NCI-H774 (cell line): ENCODE measurements around the gene TXNDC16.
"Not testable (repeated sequence)": the region's sequence is repeated elsewhere in the genome, so short reads cannot be mapped to it uniquely, and the experiment has no call there.

Experiments
- DNase-seq: peaks from one replicate; lab custom pipeline; 2025; lab: John Stamatoyannopoulos, UW

Gene TXNDC16

DNA sequence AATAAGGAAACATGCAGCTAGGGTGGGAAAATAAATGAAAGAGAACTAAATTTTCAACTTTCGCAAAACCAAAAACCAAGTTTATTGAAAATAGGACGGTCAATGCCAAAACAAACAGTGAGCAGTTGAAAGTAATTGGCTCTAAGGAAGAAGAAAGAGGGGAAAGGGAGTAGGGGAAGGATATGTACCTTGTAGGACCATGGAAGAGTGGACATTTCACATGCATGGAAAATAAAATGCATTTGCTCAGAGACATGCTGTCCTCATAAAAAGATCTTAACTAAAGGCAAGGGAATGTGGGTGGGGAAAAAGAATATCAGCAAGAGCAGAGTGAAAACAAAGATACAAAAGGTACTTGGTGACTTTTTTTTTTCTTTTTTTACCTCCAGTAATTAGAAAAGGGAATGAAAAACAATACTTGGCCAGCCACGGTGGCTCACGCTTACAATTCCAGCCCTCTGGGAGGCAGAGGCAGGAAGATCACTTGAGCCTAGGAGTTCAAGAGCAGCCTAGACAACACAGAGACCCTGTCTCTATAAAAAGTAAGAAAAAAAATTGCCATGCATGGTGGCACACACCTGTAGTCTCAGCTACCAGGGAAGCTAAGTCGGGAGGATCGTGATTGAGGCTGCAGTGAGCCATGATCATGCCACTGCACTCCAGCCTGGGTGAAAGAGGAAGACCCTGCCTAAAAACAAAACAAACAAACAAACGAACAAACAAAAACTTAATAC is 6.6 kb downstream of the TXNDC16 start:
- DNase-seq: no peak

DNA sequence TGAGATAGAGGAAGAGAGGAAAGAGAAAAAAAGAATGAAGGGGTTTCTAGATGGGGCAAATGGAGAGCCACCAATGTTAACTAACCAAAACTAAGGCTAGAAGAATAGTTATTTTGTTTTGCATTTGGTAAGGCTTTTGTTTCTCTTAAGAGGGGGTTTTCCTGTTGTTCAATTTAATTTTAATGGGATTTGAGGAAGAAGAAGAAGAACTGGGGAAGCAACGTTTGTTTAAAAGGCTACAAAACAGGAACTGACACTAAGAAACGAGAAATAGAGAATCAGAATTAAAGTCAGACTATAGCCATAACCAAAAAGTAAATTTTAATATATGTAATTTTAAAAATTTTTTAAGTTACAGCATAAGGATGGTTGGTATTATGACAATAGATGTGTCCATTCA is 13.7 kb downstream of the TXNDC16 start:
- DNase-seq: no peak

DNA sequence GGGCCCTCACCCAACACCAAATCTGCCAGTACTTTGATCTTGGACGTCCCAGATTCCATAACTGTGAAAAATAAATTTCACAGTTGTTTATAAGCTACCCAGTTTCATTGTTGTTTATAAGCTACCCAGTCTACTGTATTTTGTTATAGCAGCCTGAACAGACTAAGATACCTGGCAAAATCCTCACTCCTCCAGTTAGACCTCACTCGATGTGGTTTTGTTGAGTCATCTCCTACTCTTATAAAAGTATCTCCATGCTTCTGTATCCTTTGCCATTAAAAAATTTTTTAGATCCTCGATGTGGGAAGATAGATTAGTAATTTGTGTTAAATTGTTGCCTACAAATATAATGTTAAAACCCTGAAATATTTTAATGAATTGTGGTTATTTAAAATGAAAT is 16.0 kb downstream of the TXNDC16 start:
- no peak for DNase-seq

DNA sequence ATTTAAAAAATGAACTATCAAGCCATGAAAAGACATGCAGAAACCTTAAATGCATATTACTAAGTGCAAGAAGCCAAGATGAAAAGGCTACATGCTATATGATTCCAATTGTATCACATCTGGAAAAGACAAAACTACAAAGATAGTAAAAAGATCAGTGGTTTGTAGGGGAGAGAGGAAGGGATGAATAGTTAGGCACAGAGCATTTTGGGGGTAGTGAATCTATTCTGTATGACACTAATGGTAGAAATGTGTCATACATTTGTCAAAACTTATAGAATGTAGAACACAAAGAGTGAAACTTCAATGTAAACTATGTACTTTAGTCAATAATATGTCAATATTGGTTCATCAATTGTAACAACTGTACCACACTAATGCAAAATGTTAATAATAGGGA is 20.8 kb downstream of the TXNDC16 start:
- no peak for DNase-seq

DNA sequence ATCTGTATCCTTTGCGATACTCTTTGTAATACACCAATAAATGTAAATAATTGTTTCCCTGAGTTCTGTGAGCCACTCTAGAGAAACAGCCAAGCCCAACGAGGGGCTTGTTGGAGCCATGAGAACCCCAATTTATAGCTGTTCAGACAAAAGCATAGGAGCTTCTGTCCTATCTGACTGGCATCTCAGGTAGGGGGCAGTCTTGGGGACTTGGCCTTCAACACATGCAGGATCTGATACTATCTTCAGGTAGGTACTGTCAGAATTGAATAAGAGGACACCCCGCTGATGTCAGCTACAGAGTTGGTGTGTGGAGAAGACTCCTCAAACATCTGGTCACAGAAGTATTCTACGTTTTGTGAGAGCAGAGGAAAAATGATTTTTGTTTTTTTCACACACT is 25.3 kb downstream of the TXNDC16 start:
- no peak for DNase-seq

DNA sequence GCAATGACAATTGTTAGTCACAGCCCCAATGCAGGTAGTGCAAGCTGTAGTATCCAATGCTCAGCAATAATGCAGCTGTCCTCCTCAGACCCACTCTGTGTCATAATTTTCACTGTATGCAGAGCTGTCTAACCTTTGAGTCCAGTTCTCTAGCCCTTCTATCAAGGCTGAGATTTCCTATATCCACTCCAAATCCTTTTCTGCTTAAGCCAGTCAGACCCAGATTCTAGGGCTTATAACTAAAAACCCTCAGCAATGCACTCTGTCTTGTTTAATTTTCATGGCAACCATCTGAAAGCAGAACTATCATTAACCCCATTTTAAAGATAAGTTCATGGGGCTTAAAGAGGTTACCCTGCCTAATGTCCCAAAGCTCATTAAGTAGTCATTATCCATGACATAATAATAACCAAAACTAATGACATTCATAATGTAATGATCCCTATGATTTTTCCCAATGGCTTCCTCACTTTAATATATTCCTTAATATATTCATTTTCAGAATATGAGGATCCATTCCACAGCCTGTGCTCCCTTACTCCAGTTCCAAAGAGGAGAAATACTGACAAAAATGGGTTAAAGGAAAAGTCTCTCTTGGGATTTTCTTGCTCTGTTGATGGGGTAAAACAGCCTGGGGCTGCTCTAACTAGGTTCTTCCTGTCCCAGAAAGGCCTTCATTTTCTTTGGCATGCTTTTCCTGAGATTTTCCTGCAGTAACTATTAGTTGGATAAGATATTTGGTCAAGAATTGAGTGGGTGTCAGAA is 29.5 kb downstream of the TXNDC16 start:
- DNase-seq: no peak

DNA sequence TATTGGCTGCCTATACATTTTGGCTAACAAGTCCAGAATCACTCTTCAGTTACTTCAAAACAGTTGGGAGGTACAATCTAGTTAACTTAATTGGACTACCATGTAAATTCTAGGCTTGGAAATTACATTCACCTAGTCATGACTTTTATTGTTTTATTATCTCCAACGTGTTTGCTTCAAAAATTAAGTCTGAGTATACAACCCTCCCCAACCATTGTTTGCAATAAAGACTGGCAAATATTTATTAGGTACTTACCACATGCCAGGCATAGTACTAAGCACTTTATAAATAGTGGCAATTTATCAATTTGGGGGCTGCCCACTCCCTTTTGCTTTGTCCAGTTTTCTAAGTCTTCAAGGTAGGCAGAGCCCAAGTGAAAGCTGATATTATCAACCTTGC is 30.3 kb downstream of the TXNDC16 start:
- DNase-seq: no peak

DNA sequence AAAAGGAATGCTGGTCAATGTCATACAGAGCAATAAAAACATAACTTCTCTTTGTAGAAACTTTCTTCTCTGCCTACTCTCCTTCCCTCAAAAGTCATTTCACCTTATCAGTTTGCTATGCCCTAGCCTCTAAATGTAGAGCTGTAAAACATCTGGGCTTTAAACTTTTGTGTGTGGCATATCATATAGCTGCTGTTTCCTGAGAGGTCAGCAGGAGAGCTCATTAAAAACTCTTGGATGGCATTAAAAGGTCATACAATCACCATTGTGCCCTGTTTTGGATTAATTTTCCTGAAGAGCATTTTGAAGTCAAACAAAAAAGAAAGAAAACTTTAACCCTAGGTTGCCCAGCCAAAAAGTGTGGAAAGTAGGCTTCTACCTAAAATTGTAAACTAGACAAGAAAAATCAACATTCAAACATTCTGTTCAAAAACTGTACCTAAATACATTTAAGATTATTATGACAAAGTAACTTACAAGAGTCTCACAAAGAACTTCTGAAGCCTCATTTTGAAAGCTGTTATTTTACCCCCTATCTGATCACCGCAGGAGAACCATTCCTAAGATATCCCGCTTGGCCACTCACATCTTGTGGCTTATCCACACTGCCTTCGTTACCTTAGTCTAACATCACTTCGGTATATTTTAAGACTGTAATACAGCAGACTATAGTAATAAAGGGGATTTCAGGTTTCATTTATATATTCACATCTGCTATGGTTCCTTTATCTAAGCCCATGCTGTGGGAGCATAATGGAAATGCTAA is 38.1 kb downstream of the TXNDC16 start:
- DNase-seq: no peak

DNA sequence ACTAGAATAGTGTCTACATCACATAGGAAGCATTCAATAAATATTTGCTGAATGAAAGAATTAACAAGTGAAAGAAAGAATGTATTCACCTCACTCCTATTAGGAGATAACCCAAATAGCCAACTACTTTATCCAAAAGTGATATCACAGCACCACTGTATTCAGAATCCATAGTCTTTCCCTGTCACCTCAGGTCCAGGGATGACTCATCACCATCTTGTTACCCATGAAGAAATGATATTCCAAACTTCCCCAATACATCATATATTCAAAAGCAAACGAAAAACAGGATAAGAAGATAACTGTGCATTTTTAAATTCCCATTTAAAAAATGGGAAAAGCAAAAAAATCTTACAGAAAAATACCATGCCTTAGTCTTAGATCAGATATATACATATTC is 39.1 kb downstream of the TXNDC16 start:
- no peak for DNase-seq

DNA sequence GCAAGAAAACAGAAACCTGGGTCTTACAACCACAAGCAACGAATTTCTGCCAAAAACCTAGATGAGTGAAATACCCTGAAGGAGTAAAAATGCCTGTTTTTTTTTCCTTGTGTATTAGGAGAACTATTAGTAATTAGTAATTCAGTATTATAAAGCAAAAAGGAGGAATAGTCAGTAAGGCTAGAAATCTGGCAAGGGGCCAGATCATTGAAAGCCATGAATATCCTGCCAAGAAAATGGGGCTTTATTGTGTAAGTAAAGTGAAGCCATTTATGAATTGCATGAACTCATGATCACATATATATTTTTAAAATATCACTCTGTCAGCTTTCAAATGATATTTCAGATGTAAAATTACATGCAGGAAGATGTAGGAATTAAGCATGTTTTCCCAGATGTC is 57.9 kb downstream of the TXNDC16 start:
- no peak for DNase-seq

DNA sequence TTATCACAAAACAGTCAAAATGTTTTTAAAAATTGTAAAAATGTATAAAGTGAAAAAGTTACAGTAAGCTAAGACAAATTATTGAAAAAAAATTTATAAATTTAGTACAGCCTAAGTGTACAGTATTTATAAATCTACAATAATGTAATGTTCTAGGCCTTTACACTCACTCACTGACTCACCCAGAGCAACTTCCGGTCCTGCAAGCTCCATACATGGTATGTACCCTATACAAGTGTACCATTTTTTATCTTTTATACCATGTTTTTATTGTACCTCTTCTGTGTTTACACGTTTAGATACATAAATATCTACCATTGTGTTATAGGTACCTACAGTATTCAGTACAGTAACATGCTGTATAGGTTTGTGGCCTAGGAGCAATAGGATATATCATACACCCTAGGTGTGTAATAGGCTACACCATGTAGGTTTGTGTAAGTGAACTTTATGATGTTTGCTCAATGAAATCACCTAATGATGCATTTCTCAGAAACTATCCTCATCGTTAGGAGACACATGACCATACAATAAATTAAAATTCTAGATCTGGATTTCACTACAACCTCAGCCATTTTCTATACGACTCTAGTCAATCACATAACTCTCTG is 66.8 kb downstream of the TXNDC16 start:
- DNase-seq: no peak

DNA sequence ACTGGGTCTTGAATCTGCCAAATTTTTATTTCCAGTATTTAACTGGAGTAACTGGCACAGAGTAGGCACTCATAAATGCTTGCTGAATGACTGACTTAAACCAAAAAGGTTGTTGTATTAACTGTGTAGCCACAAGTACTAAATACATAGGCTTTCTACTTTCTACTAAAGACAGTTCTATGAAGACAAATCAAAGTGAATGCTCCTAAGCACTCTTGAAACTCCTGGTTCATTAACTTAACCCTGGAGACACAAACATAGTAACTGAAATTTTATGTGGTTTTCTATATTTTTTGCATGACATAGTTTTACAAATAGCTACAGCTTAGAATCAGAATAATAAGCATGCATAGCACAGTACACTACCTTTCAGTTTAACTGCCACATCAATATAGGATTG is 70.4 kb downstream of the TXNDC16 start:
- DNase-seq: no peak

DNA sequence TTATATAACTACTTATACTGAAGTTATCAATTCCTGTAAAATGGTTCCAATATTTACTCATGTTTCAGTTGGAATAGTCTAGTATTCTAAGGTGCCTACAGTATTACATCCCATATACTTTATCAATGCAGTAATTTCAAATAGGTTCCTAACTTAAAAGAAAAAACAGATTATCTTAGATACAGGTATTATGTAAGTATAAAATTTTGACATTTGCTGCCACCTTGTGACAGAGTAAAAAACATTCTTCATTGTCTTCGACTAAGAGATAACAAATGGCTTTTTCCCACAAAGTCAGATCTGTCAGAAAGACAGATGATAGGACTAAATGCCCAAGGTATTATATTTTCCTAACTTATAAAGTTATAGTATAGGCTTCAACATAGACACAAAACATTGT is 78.7 kb downstream of the TXNDC16 start:
- no peak for DNase-seq

DNA sequence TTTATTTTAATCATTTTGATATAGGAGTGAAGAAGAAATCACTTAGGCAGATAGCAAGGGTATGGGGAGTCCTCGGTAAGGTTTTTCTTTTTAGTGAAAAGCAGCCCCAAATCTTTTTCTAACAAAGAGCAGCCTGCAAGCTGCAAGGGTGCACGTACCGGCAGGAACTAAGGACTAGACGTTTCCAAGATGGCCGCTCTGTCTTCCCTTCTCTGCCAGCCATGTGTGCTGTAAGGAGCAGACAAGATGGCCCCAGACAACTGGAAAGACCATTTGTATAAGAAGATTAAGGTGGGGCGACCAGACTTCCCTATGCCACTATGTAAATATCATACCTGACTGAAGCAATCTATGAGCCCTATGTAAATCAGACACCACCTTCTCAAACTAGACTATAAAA is 79.6 kb downstream of the TXNDC16 start:
- no peak for DNase-seq

DNA sequence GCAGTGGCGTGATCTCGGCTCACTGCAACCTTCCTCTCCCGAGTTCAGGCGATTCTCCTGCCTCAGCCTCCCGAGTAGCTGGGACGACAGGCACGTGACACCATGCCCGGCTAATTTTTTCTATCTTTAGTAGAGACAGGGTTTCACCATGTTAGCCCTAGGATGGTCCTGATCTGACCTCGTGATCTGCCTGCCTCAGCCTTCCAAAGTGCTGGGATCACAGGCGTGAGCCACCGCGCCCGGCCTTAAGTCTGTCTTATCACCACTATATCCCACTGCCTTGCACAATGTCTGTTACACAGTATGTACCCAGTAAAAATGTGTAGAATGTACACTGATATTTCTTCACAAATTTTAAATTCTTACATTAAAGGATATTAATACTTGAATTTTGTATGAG is 80.1 kb downstream of the TXNDC16 start:
- DNase-seq: not testable (repeated sequence)

DNA sequence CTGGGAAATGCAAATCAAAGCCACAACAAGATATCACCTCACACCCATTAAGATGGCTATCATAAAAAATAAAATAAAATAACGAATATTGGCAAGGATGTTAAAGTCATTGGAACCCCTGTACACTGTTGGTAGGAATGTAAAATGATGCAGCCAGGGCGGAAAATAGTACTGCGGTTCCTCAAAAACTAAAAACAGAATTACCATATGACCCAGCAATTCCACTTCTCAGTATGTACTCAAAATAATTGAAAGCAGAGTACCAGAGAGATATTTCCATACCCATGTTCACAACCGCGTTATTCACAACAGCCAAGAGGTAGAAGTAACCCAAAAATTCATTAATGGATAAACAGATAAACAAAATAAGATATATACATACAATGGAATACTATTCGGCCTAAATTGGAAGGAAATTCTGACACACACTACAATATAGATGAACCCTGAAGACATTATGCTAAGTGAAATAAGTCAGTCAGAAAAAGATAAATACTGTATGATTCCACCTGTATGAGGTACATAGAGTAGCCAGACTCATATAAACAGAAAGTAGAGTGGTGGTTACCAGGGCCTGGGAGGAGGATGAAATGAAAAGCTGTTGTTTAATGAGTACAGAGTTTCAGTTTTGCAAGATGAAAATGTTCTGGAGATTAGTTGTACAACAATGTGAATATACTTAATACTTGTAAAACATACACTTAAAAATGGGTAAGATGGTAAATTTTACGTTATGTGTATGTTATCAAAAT is 84.6 kb downstream of the TXNDC16 start:
- DNase-seq: no peak

DNA sequence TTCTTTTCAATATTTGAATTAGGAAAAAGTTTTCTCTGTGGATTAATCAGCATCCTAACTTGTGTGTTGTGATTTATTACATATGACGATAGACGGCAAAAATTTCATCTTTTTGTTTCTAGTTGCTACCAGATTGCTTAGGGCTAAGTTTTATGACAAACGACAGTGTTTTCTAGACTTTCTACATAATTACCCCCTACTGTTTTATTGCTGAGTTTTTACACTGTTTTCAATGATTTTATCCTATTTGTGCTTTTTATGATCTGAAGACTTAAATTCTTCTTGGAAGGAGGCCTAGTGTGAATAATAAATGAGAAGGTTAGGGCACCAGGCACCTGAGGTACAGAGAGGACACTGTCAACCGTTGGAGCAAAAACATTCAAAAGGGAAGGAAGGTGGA is 88.1 kb downstream of the TXNDC16 start:
- DNase-seq: no peak

DNA sequence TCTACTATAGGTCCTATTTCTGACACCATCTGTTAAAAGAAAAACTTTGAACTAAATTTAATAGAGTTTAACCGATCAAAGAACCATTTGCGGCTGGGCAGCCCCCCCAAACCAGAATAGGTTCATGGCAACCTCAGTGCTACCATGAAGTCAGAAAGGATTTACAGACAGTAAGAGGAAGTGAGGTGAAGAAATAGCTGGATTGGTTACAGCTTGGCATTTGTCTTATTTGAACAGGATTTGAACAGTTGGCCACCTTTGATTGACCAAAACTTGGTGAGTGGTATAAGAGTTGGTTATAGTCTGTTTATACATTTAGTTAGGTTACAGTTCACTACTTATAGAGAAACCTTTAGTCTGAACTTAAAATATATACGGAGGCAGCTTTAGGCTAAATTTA is 88.9 kb downstream of the TXNDC16 start:
- DNase-seq: no peak

DNA sequence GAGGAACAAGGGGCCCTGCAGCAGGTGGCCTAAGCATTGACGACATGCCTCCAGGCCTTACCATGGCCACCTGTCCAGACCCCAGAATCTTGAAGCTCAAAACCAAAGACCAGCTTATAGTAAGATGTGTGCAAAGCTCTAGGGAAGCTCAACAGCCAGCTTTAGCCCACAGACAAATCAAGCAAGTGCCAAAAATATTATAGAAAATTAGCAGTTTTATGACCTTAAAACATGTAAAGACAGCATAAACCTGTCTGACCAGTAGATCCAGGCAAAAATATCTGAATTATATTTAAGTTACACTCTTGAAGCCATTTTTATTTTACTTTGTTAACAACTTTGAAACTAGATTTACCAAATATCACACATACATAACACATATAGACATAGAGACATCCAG is 90.6 kb downstream of the TXNDC16 start:
- DNase-seq: no peak

DNA sequence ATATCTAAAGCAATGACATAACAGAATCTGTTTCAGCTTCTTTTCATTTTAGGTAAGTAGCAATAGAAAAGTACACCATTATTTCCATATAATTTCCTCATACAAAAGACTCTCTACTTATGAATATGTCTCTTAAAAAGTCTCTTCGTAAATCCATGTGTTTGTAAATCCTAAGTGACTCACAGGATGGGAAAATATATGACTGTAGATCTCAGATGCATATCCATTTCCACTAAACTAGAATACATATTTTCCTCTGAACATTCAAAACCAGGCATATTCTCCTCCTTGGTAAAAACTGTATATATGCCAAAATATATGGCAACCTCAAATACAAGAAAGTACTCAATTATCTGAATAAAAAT is 93.6 kb downstream of the TXNDC16 start:
- no peak for DNase-seq

DNA sequence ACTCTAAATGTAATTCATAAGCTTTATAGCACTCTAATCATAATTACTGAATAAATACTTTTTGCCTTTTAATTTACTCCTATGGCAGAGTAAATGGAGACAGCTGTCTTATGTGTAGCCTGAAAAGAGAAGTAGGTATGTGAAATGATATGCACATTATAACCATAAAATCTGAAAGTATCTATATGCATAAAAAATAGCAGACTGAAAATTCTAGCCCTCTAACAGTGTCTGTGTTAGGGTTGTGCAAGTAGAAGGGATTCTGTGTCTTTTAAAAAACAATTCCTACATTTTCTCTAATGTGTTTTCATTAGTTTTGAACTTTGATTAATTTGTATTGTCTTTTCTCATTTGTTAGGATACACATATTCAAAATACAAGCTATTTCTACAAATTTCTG is 94.9 kb downstream of the TXNDC16 start:
- no peak for DNase-seq
